HEK293 (cell line): Measurements from ENCODE around the gene CDK14.

Experiments used
- CTCF ChIA-PET: fragments of 350-600 bp; formaldehyde crosslinking; extraction: SDS; loops from one replicate; lab custom pipeline; 2021; ENCODE audit warnings: antibody characterized with exemption; lab: Yijun Ruan, JAX
- POLR2A ChIA-PET: fragments of 300-600 bp; formaldehyde crosslinking; extraction: SDS; loops from one replicate; lab custom pipeline; 2020; ENCODE audit warnings: antibody characterized with exemption, inconsistent platforms; lab: Yijun Ruan, JAX
- H3K27ac ChIP-seq: fragments of 200-500 bp; sonication (Bioruptor generic); 2 replicates; pipeline ENCODE4 v1.5.1; 2014; ENCODE audit warnings: low read depth, low read length, control low read depth, inconsistent platforms; ENCODE audit errors: extremely low read depth
- H3K36me3 ChIP-seq, 2 experiments: fragments of 200-500 bp in 1 of 2; sonication (Bioruptor generic) in 1 of 2; 1 replicate in 1 of 2; 2 replicates in 1 of 2; pipeline ENCODE4 v1.5.1; 2014 to 2017; ENCODE audit warnings: inconsistent platforms in 2 of 2, low read length in 2 of 2; ENCODE audit not compliant: control insufficient read depth in 2 of 2, insufficient read depth in 1 of 2
- H3K4me1 ChIP-seq: fragments of 200-500 bp; sonication (Bioruptor generic); 2 replicates; pipeline ENCODE4 v1.5.1; 2014; ENCODE audit warnings: mild to moderate bottlenecking, low read length, inconsistent platforms; ENCODE audit not compliant: control insufficient read depth, insufficient read depth
- H3K4me3 ChIP-seq: 2 replicates; pipeline ENCODE4 v1.5.1; 2011; ENCODE audit warnings: low read depth, mild to moderate bottlenecking, control low read depth, low read length, moderate library complexity
- H3K9me3 ChIP-seq: fragments of 200-500 bp; sonication (Bioruptor generic); 2 replicates; pipeline ENCODE4 v1.5.1; 2014; ENCODE audit warnings: low read depth, low read length, inconsistent platforms; ENCODE audit not compliant: control insufficient read depth, insufficient read depth
- GLI4 ChIP-seq: fragments of 450-650 bp; formaldehyde crosslinking; IDR thresholded peaks from 2 replicates; pipeline ENCODE4 v1.5.1; 2016; ENCODE audit warnings: missing biosample characterization, missing genetic modification characterization
- HOXA7 ChIP-seq: sonication (generic); formaldehyde crosslinking; IDR thresholded peaks from 2 replicates; pipeline ENCODE4 v1.8.1; 2022; ENCODE audit warnings: missing genetic modification reagents, borderline replicate concordance
- KLF16 ChIP-seq: fragments of 450-650 bp; formaldehyde crosslinking; IDR thresholded peaks from 2 replicates; pipeline ENCODE4 v1.5.1; 2017; ENCODE audit warnings: missing biosample characterization, missing genetic modification characterization
- SCRT1 ChIP-seq: fragments of 450-650 bp; formaldehyde crosslinking; IDR thresholded peaks from 2 replicates; pipeline ENCODE4 v1.5.1; 2016; ENCODE audit warnings: missing biosample characterization, missing genetic modification characterization, borderline replicate concordance
- SP7 ChIP-seq: fragments of 450-650 bp; formaldehyde crosslinking; IDR thresholded peaks from 2 replicates; pipeline ENCODE4 v1.5.1; 2016; ENCODE audit warnings: missing biosample characterization, missing genetic modification characterization
- ZBTB20 ChIP-seq: fragments of 450-650 bp; formaldehyde crosslinking; IDR thresholded peaks from 2 replicates; pipeline ENCODE4 v1.5.1; 2016; ENCODE audit warnings: missing biosample characterization, missing genetic modification characterization
- ZFP41 ChIP-seq: fragments of 450-650 bp; formaldehyde crosslinking; IDR thresholded peaks from 2 replicates; pipeline ENCODE4 v1.5.1; 2016; ENCODE audit warnings: missing biosample characterization, missing genetic modification characterization, borderline replicate concordance
- ZNF10 ChIP-seq: fragments of 450-650 bp; formaldehyde crosslinking; IDR thresholded peaks from 2 replicates; pipeline ENCODE4 v1.5.1; 2017; ENCODE audit warnings: missing biosample characterization, missing genetic modification characterization
- ZNF138 ChIP-seq: fragments of 450-650 bp; formaldehyde crosslinking; IDR thresholded peaks from 2 replicates; pipeline ENCODE4 v1.5.1; 2016; ENCODE audit warnings: missing biosample characterization, missing genetic modification characterization, borderline replicate concordance
- ZNF16 ChIP-seq: fragments of 450-650 bp; formaldehyde crosslinking; IDR thresholded peaks from 2 replicates; pipeline ENCODE4 v1.5.1; 2016; ENCODE audit warnings: low read depth, missing biosample characterization, missing genetic modification characterization
- ZNF274 ChIP-seq, 2 experiments: fragments of 200-500 bp in 1 of 2; fragments of 450-650 bp in 1 of 2; sonication (Bioruptor generic) in 1 of 2; formaldehyde crosslinking in 1 of 2; IDR thresholded peaks; 2 replicates each; pipeline versions ENCODE4 v1.5.1 to v1.6.1; 2014 to 2016; ENCODE audit warnings: borderline replicate concordance in 1 of 2, inconsistent platforms in 1 of 2, low read length in 1 of 2, missing biosample characterization in 1 of 2, missing genetic modification characterization in 1 of 2
- ZNF292 ChIP-seq: fragments of 450-650 bp; formaldehyde crosslinking; IDR thresholded peaks from 2 replicates; pipeline ENCODE4 v1.5.1; 2016; ENCODE audit warnings: low read depth, missing biosample characterization, missing genetic modification characterization, borderline replicate concordance
- ZNF302 ChIP-seq: fragments of 450-650 bp; formaldehyde crosslinking; IDR thresholded peaks from 2 replicates; pipeline ENCODE4 v1.5.1; 2016; ENCODE audit warnings: missing biosample characterization, missing genetic modification characterization, low read depth
- ZNF473 ChIP-seq: fragments of 450-650 bp; formaldehyde crosslinking; IDR thresholded peaks from 2 replicates; pipeline ENCODE4 v1.5.1; 2017; ENCODE audit warnings: missing biosample characterization, missing genetic modification characterization
- ZNF548 ChIP-seq: fragments of 450-650 bp; formaldehyde crosslinking; IDR thresholded peaks from 2 replicates; pipeline ENCODE4 v1.5.1; 2016; ENCODE audit warnings: missing biosample characterization, missing genetic modification characterization
- ZNF561 ChIP-seq: fragments of 450-650 bp; IDR thresholded peaks from 2 replicates; pipeline ENCODE4 v1.5.1; 2018; ENCODE audit warnings: missing biosample characterization, missing genetic modification characterization, borderline replicate concordance
- ZNF629 ChIP-seq: fragments of 450-650 bp; formaldehyde crosslinking; IDR thresholded peaks from 2 replicates; pipeline ENCODE4 v1.5.1; 2017; ENCODE audit warnings: missing biosample characterization, missing genetic modification characterization
- ZNF654 ChIP-seq: fragments of 450-650 bp; formaldehyde crosslinking; IDR thresholded peaks from 2 replicates; pipeline ENCODE4 v1.5.1; 2016; ENCODE audit warnings: low read depth, missing biosample characterization, missing genetic modification characterization
- ZNF747 ChIP-seq: fragments of 450-650 bp; formaldehyde crosslinking; IDR thresholded peaks from 2 replicates; pipeline ENCODE4 v1.5.1; 2016; ENCODE audit warnings: missing biosample characterization, missing genetic modification characterization
- TF ChIP-seq, protein P1 (sequence below): fragments of 450-650 bp; formaldehyde crosslinking; IDR thresholded peaks from 2 replicates; pipeline ENCODE4 v1.5.1; 2016; ENCODE audit warnings: missing biosample characterization, missing genetic modification characterization
- TF ChIP-seq, protein P2 (sequence below): sonication (generic); formaldehyde crosslinking; IDR thresholded peaks from 2 replicates; pipeline ENCODE4 v1.8.1; 2022; ENCODE audit warnings: mild to moderate bottlenecking, moderate library complexity, missing genetic modification reagents
- TF ChIP-seq, protein P3 (sequence below): fragments of 450-650 bp; formaldehyde crosslinking; IDR thresholded peaks from 2 replicates; pipeline ENCODE4 v1.5.0; 2017; ENCODE audit warnings: missing biosample characterization, missing genetic modification characterization, borderline replicate concordance

CDK14 gene

DNA sequence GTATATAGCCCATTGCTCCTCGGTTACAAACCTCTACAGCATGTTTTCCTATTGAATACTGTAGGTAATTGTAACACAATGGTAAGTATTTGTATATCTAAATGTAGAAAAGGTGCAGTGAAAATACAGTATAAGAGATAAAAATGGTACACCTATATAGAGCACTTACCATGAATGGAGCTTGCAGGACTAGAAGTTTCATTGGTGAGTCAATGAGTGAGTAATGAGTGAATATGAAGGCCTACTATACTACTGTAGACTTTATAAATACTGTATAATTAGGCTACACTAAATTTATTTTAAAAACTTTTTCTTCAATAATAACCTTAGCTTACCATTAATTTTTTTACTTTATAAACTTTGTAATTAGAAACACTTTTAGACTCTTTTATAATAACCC, 239.7 kb downstream of the CDK14 start:
- TF ChIP-seq ZNF302 (tag by site-specific recombination) (no peak), ZNF747 (tag by site-specific recombination) (no peak), ZNF548 (tag by site-specific recombination) (no peak), HOXA7 (no peak), ZNF654 (no peak), ZNF274 (IDR thresholded peaks at IDR 0.05; ENCODE audit: low read length) (no peak), ZNF274 (tag by site-specific recombination; IDR thresholded peaks at IDR 0.05; ENCODE audit: borderline replicate concordance) (no peak), GLI4 (tag by site-specific recombination) (no peak), ZBTB20 (tag by site-specific recombination) (no peak)
- TF ChIP-seq, protein P1, sequence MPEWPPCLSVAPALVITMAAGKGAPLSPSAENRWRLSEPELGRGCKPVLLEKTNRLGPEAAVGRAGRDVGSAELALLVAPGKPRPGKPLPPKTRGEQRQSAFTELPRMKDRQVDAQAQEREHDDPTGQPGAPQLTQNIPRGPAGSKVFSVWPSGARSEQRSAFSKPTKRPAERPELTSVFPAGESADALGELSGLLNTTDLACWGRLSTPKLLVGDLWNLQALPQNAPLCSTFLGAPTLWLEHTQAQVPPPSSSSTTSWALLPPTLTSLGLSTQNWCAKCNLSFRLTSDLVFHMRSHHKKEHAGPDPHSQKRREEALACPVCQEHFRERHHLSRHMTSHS (tag by site-specific recombination): no peak
- no peaks in the 10 kb centered on the region for H3K9me3 ChIP-seq
- ChIA-PET CTCF (interaction anchor here (0.9 kb wide), 1 partner anchor 18 kb away, joined by 3 read pairs; no protein-coding TSS in a partner anchor), POLR2A (no interaction called here)
- no peak overlapping the region for H3K4me3 ChIP-seq
- H3K36me3 ChIP-seq: no peaks in the 10 kb centered on the region
- H3K27ac ChIP-seq: no peak overlapping the region
- H3K4me1 ChIP-seq: no peaks in the 10 kb centered on the region

DNA sequence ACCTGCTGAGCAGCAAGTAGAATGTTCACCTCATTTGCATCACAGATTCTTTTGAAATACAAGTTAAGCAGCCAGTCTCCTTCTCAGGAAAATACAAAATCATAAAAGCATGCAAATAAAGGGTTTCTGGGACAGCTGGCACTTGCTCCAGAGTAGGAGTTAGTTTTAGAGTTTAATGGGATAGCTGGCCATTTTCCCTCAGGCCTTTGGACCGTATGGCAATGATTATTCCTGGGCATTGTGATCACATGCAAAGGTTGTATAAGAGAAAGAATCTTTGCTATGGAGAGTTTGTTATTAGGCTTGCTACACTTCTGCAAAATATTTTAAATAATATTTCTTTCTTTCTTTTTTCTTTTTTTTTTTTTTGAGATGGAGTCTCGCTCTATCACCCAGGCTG, 240.8 kb downstream of the CDK14 start:
- TF ChIP-seq ZNF10 (no peak), ZNF138 (no peak), ZNF561 (tag by site-specific recombination) (no peak), ZNF629 (no peak), ZNF654 (no peak), SP7 (no peak), ZFP41 (tag by site-specific recombination) (no peak), KLF16 (no peak), SCRT1 (no peak), ZNF473 (tag by site-specific recombination) (no peak), ZNF292 (tag by site-specific recombination) (no peak), ZNF16 (tag by site-specific recombination) (no peak)
- TF ChIP-seq, protein P2, sequence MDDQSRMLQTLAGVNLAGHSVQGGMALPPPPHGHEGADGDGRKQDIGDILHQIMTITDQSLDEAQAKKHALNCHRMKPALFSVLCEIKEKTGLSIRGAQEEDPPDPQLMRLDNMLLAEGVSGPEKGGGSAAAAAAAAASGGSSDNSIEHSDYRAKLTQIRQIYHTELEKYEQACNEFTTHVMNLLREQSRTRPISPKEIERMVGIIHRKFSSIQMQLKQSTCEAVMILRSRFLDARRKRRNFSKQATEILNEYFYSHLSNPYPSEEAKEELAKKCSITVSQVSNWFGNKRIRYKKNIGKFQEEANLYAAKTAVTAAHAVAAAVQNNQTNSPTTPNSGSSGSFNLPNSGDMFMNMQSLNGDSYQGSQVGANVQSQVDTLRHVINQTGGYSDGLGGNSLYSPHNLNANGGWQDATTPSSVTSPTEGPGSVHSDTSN: no peak
- TF ChIP-seq, protein P3, sequence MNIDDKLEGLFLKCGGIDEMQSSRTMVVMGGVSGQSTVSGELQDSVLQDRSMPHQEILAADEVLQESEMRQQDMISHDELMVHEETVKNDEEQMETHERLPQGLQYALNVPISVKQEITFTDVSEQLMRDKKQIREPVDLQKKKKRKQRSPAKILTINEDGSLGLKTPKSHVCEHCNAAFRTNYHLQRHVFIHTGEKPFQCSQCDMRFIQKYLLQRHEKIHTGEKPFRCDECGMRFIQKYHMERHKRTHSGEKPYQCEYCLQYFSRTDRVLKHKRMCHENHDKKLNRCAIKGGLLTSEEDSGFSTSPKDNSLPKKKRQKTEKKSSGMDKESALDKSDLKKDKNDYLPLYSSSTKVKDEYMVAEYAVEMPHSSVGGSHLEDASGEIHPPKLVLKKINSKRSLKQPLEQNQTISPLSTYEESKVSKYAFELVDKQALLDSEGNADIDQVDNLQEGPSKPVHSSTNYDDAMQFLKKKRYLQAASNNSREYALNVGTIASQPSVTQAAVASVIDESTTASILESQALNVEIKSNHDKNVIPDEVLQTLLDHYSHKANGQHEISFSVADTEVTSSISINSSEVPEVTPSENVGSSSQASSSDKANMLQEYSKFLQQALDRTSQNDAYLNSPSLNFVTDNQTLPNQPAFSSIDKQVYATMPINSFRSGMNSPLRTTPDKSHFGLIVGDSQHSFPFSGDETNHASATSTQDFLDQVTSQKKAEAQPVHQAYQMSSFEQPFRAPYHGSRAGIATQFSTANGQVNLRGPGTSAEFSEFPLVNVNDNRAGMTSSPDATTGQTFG (tag by site-specific recombination): no peak
- Histone ChIP-seq H3K4me3 (no peak overlapping the region), H3K4me1 (no peaks in the 10 kb centered on the region), H3K27ac (no peak overlapping the region), H3K9me3 (no peaks in the 10 kb centered on the region), H3K36me3 (no peaks in the 10 kb centered on the region)
- CTCF ChIA-PET: interaction anchor here (0.9 kb wide), 1 partner anchor 19 kb away, joined by 3 read pairs; no protein-coding TSS in a partner anchor
- POLR2A ChIA-PET: no interaction called here
